Coronary artery (tissue), 2 donors: ENCODE measurements around the gene CMIP.
A peak's percentile ranks its signal among the peaks of the same experiment; 100 is the strongest.

Experiments
- DNase-seq: peaks from one replicate; pipeline ENCODE4 v3.0.0-alpha.2; 2017; ENCODE audit warnings: low spot score
- H3K27ac ChIP-seq, 2 donors: fragments of 200-600 bp; sonication (generic); one replicate each; pipeline ENCODE4 v1.5.1; 2016 to 2019
- H3K4me3 ChIP-seq: fragments of 200-600 bp; sonication (generic); 2 replicates; pipeline ENCODE4 v1.5.1; 2016; ENCODE audit warnings: mild to moderate bottlenecking, moderate library complexity
- TF ChIP-seq, protein P1 (sequence below): fragments of 200-600 bp; sonication (generic); IDR thresholded peaks from one replicate; pipeline ENCODE4 v1.5.1; 2019; ENCODE audit warnings: antibody characterized with exemption

The CMIP gene

GRCh38 chr16:81642943-81643342 is 198.3 kb downstream of the CMIP start:
- TF ChIP-seq, protein P1, sequence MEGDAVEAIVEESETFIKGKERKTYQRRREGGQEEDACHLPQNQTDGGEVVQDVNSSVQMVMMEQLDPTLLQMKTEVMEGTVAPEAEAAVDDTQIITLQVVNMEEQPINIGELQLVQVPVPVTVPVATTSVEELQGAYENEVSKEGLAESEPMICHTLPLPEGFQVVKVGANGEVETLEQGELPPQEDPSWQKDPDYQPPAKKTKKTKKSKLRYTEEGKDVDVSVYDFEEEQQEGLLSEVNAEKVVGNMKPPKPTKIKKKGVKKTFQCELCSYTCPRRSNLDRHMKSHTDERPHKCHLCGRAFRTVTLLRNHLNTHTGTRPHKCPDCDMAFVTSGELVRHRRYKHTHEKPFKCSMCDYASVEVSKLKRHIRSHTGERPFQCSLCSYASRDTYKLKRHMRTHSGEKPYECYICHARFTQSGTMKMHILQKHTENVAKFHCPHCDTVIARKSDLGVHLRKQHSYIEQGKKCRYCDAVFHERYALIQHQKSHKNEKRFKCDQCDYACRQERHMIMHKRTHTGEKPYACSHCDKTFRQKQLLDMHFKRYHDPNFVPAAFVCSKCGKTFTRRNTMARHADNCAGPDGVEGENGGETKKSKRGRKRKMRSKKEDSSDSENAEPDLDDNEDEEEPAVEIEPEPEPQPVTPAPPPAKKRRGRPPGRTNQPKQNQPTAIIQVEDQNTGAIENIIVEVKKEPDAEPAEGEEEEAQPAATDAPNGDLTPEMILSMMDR = no peak
- Histone ChIP-seq H3K27ac (no peak overlapping the region), H3K4me3 (no peak overlapping the region)
- no peak for DNase-seq

DNA sequence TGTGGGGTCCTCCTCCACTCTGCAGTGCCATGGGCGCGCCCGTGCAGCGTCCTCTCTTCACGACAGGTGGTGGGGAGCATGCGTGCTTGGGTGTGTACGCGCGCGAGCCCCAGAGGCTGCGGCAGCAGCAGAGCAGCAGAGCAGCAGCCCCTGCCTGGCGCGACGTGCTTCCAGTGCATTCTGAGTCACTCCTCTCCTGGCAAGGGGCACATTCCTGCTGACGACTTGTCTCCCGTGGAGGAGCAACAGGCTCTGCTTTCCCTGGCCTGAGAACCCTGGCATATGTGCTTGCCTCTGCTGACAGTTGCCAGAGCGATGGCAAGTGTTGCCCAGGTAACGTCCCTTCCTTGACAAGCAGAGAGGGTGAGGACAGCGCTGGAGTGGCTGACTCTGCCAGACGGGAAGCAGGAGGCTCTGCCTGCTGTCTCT is 200.7 kb downstream of the CMIP start:
- Histone ChIP-seq H3K27ac (peak overlapping the region in 1 of 2 donors; percentile 28), H3K4me3 (peak overlapping the region; percentile 36)
- peak; percentile 80 for DNase-seq
- TF ChIP-seq, protein P1 = no peak

GRCh38 chr16:81645925-81646324 is 201.3 kb downstream of the CMIP start:
- TF ChIP-seq, protein P1 = no peak
- Histone ChIP-seq H3K4me3 (no peak overlapping the region), H3K27ac (no peak overlapping the region)
- DNase-seq = no peak

DNA sequence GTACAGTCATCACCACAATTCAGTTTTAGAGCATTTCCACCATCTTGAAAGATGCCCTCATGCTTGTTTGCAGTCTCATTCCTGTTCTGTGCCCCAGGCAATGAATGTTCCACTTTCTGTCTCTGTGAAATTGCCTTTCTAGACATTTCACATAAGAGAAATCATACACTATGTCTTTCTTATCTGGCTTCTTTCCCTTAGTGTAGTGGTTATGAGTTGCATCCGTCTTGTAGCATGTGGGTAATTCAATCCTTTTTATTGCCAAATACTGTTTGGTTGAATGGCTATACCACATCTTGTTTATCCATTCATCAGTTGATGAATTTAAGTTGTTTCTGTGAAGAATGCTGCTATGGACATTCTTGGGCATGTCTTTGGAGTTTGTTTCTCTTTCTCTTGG is 202.0 kb downstream of the CMIP start:
- Histone ChIP-seq H3K4me3 (no peak overlapping the region), H3K27ac (no peak overlapping the region)
- DNase-seq = no peak
- TF ChIP-seq, protein P1 = no peak

GRCh38 chr16:81647527-81647926 is 202.9 kb downstream of the CMIP start:
- H3K27ac ChIP-seq = no peak overlapping the region
- TF ChIP-seq, protein P1 = no peak
- no peak for DNase-seq
- H3K4me3 ChIP-seq = no peak overlapping the region

DNA sequence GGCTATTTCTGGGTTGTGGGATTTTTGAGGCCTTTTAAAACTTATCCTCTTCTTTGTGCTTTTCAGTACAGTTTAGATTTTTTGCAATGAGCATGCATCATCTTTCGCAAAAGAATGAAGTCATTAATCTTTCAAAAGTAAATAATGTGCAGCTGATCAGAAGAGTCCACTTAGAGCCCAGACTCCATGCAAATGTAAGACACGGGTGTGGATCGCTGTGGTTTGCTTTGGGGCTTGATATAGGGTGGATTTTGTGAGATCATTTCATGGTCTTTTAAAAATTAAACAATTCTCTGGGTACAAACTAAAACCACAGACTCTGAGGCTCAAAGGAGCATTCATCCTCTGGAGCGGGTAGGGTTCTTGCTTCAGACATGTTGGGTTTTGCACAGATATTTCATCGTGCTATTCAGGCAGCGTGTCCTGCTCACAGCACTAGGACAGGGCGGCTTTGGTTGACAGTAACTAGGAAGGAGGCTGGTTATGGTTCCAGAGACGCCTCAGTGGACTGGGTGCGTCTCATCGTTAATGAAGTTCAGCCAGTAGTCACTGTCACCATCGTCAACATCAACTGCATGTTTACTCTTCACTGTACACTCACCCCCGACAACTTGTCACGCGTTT is 205.1 kb downstream of the CMIP start:
- Histone ChIP-seq H3K4me3 (no peak overlapping the region), H3K27ac (no peak overlapping the region)
- DNase-seq = no peak
- TF ChIP-seq, protein P1 = no peak

- TF ChIP-seq, protein P1 = no peak
These were observed 205.7 kb downstream of the CMIP start for GRCh38 chr16:81650281-81650680.

More at GRCh38 chr16:81650281-81650680, 205.7 kb downstream of the CMIP start:
- peak overlapping the region; percentile 42 to 44 for H3K27ac ChIP-seq
- H3K4me3 ChIP-seq = no peak overlapping the region
- DNase-seq = no peak
